ENCODE measurements around the gene MMS19.
A peak's percentile ranks its signal among the peaks of the same experiment; 100 is the strongest.

Gene MMS19, protein sequence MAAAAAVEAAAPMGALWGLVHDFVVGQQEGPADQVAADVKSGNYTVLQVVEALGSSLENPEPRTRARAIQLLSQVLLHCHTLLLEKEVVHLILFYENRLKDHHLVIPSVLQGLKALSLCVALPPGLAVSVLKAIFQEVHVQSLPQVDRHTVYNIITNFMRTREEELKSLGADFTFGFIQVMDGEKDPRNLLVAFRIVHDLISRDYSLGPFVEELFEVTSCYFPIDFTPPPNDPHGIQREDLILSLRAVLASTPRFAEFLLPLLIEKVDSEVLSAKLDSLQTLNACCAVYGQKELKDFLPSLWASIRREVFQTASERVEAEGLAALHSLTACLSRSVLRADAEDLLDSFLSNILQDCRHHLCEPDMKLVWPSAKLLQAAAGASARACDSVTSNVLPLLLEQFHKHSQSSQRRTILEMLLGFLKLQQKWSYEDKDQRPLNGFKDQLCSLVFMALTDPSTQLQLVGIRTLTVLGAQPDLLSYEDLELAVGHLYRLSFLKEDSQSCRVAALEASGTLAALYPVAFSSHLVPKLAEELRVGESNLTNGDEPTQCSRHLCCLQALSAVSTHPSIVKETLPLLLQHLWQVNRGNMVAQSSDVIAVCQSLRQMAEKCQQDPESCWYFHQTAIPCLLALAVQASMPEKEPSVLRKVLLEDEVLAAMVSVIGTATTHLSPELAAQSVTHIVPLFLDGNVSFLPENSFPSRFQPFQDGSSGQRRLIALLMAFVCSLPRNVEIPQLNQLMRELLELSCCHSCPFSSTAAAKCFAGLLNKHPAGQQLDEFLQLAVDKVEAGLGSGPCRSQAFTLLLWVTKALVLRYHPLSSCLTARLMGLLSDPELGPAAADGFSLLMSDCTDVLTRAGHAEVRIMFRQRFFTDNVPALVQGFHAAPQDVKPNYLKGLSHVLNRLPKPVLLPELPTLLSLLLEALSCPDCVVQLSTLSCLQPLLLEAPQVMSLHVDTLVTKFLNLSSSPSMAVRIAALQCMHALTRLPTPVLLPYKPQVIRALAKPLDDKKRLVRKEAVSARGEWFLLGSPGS

DNA sequence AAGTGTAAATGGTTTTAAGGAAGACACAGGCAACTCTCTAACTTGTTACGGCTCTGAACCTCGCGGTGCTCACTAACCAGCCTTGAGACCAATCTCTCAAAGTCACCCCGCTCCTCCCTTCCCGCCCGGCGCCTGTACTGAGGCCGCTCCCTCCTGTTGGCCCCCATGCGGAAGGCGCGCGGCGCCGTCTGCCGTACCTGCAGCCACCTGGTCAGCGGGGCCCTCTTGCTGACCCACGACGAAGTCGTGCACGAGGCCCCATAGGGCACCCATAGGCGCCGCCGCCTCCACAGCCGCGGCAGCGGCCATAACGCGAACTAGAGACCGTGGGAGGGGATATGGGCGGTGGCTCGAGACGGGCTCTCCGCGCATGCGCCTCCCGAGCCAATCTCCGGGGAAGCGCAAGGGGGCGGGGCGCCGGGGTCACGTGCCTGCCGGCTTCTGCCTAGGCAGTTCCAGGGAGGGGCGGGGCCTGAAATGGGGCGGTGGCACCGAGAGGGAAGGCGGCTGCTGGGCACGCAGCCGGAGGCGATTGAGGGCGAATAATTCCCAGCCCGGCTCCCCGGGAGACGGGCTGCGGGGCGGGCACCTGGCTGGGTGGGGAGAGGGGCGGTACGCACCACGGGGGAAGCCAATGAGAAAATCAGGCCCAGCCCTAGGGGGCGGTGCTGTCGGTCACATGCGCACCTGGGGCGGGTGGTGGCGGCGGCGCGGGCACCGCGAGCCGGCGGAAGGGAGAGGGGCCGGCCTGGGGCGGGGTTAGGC, at the start of gene MMS19:
Gene MMS19 (minus strand): TSS at position 347 of the 765 bp plus-strand sequence. CDS start 38 bp downstream, at position 309.
- peak; percentile 83 for DNase-seq

DNA sequence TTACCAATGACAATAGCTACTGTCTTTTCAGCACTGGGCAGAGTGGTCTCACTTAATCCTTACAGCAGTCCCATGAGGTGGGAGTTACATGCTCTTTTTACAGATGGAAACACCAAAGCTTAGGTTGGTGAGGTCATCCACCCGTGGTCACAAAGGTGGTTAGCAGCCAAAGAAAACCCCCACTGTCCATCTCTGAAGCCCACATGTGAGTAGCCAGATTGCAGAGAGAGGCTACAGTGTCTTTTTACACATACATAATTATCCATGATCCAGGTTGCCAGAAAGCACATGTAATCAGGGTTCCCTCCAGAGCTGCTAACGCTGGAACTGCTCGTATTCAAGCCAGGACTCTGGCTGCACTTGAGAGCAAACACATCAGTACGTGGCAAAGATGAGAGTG, 49.7 kb upstream of the MMS19 start:
- DNase-seq, result no peak

DNA sequence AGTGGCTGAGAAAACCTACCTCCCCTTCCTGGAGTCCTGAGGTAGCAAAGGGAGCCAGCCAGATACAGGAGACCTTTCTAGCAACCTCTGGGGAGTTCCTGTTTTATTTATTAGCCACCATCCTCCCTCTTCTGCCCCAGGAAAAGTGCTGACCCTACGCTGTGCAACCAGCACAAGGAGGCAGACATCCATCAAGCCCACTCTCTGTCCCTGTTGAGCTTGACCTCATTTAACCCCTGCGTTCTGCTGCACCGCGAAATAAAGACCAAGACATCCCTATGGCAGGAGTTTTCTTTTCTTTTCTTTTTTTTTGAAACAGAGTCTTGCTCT, 49.0 kb upstream of the MMS19 start:
- DNase-seq, result no peak

DNA sequence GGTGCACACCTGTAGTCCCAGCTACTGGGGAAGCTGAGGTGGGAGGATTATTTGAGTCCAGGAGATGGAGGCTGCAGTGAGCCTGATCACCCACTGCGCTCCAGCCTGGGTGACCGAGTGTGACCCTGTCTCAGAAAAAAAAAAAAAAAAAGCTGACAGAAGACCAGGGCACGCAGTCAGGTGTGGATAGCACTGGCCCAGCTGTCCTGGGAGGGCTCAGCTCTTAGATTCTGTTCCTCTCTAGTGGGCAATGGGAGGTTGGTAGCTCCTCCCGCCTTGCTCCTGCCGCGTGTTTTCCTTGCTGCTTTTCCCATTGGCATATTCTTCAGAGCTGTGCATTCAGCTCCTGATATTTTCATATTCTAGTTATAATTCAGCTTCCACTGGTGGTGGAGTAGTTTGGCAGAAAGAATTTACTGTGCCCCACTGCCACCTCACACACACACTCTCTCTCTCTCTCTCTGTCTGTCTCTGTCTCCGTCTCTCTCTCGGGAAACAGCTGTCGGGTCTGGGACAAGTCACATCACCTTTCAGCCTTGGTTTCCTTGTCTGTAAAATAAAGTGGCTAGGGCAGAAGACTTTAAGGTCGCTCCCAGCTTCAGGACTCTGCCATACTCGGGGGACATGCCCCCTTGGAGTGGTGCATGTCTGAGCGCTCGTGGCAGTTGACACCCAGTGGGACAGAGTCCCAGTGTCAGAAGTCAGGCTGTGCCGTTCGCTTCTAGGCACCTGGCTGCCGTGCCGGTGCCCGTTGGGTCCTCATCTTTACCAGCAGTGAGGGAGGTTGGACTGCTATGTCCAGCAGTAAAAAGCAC, 48.4 kb upstream of the MMS19 start:
- no peak for DNase-seq

DNA sequence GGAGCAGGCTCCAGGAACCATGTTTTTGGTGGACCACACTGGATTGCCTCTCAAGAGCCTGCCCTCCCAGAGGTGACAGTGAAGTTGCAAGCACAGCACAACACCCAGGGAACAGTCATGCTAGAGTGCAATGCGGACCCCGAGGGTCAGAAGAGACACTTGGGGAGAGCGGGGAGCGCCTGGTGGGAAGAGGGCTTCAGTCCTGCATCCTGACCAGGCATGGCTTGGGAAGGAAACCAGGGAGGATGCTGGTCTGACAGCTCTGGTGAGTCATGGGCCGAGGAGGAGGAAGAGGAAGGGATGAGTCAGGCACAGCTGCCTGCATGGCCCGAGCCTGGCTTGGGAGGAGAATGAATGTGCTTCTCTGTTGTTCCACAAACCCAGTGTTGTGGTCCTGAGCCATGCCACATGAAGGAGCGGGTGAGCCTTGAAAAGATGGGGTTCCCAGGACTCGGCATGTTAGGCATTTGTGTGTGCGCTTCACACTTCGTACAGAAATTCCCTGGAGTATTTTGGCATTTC, 44.9 kb upstream of the MMS19 start:
- no peak for DNase-seq

DNA sequence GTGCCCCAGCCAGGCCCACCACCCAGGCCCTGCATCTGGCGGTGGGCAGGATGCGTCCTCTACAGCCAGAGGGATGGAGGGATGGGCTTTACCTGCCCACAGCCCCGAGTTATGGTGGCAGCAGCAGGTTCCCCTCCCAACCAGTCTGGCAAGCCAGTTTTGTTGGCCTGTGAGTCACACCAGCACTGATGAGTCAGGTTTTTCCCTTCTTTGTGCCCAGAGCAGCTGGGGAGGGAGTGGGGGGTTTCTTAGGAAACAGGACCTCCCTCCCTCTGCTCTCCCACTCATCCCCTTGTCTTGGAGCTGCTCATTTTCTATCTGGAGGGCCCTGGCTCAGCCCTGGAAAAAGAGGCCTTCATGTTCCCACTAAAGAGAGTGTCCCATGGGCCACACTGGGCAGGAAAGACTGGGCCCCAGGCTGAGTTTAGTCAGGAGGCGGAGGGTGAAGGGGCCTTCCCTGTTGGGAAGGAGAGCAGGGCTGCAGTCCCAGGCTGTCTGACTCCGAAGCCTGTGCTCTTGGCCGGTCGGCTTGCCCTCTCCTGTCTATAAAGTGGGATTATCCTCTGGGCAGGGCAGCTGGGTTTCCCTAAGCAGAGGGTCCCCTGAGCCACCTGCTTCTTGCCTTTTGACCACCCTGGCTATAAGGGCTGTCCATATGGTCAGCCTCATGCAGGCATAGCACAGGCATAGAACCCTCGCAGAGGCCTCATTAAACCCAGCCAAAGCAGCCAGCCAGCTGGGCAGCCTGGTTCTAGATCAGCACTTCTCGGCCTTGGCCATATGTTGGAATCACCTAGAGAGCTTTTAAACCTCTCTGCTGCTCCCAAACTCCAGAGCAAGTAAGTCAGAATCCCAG, 44.2 kb upstream of the MMS19 start:
- DNase-seq, result no peak

DNA sequence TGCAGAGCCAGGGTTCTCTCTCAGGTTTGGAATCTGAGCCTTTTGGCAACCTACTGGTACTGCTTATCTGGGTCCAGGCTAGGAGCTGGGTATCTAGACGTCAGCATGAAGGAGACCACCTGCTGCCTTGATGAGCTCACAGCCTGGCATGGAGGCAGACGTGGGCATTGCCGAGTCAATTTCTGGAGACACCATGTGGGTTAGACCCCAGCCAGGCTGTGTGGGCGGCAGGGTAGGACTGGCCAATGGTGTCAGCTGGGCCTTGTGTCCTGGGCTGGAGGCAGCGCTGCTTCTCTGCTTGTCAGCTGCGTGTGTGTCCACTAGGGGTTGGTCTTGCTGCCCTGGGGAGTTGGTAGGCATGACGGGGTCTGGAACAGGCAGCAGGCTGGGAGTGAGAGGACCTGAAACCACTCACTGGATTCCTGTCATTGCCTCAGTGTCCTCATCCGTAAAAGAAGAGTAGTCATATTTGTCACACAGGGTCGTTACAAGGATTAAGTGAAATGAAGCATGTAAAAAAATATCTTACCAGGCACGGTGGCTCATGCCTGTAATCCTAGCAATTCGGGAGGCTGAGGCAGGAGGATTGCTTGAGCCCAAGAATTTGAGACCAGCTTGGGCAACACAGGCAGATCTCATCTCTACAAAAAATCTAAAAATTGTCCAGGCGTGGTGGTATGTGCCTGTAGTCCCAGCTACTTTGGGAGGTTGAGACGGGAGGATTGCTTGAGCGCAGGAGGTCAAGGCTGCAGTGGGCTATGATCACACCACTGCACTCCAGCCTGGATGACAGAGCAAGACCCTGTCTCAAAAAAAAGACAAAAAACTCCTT, 42.7 kb upstream of the MMS19 start:
- DNase-seq, result no peak

DNA sequence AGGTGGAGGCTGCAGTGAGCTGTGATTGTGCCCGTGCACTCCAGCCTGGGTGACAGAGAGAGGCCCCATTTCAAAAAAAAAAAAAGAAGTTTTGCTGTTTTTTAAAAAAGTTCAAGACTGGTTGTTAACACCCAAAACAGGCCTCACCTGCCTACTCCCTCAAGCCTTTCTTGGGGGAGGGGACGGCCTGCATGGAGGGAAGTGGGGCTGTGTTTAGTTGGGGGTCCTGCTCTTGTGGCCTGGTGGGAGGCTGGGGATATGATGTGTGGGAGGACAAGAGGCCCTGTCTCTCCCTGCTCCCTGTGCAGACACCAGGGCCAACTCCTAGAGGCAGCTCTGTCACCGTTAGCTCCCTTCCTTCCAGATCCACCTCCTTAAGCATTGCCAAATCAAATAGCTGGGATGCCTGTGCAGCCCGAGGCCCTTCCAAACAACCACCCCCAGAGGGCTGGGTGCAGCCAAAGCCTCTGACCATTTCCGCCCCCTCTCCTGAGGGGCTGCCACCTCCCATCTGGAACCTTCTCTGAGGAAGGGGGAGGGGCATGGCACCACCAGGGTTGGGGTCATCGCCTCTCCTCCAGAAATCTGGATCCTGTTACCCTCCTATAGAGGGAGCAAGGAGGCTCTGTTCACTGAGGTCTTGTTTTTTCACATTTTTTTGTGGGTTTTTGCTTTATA, 41.4 kb upstream of the MMS19 start:
- DNase-seq, result no peak

DNA sequence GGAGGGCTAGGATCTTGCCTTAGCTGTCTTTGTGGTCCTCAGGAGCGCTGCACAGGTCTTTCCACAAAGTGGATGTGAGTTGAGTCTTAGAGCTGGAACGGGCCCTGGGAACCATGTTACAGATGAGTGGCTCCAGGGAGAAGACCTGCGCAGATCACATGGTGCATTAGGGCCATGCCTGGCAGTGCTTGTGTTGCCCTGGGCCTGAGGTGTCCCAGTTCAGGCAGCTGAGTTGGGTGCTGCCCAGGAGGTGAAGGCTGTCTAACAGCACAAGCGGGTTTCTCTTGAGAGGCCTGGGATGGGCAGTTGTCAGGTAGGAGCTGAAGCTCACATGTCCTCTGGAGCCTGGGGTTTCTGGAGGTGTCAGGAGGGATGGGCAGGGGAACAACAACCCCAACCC, 40.6 kb upstream of the MMS19 start:
- no peak for DNase-seq

DNA sequence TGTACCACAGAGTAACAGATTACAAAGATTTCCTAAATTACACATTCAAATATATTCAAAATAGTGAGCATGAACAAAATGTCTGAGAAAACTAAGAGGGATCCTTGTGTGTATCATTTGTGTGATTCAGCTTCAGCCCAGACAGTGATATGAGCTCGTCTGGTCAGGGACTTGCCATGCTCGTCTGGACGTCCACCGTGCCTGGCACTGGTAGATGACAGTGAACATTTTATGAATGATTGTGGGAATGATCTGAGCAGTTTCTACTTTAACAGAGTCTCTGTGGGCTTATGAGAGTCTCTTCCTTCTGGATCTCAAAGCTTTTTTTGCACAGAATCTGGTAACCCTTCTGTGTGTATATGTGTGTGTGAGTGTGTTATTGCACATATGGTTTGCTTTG, 40.2 kb upstream of the MMS19 start:
- DNase-seq, result no peak

DNA sequence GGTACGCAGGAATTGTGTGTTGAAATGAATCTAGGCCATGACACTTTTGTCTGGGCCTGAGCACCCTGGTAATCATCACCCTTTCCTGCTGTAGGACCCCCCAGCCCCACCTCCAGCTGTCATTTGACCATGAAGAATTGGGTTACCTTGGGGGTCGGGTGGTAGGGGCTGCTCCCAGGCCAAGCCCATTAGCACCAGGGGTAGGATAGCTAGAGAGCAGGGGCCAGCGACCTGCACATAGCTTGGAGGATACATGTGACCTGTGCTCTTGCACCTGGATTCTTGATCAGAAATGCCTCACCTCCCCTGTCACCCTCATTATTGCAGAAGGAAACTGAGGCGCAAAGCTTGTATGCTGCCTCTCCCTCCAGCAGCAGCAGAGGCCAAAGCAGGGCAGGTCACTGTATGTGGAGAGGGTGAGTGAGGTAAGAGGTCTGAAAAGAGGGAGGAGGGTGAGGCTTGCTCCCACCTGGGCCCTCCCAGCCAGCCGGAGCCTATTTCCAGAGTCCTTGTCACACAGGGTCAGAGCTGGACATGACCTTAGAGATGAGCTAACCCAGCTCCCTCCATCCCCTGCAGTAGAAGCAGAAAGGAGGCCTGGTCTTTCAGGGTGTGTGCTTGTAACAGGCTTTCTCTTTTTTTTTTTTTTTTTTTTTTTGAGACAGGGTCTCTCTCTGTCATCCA, 39.1 kb upstream of the MMS19 start:
- no peak for DNase-seq

DNA sequence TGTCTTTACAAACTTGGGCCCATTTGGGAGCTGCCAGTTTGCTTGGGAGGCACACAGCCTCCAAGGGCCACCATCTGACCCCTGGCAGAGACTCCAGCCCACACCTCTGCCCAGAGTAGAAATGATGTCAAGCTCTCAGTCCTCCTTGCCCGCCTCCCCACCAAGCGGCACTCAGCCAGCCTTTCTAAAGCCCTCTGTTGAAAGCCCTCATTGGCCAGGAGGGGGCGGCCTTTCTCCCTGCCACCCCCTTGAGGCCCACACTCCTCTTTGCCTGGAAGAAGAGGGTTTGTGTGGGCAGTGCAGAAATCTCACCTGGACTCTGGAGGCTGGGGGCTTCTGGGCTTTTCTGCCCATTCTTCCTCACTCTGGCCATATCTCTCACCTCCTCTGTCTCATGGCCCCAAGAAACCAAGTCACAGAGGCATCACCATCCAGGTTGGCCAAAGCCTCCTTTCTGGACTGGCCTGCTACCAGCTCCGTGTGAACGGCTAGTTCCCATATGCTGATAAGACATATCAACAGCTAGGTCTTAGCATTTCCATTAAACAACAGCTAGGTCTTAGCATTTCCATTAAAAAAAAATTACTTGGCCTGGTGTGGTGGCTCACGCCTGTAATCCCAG, 36.6 kb upstream of the MMS19 start:
- DNase-seq, result no peak

DNA sequence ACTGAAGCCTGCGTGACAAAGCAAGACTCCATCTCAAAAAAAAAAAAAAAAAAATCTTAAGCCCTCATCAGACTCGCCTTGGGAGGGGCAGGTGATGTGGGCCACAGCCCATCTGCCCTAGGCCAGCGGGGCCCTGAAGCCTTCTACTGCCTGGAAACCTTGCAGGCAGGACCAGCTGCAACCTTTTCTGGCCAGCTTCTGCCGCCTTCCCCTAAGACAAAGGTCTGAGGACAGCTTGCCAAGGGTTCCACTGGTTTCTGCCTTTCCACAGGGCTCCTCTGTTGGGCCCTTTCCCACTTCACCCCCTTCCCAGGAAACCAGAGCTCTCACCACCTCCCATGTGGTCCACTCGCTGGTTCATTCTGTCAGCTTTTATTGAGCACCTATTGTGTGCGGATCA, 35.7 kb upstream of the MMS19 start:
- no peak for DNase-seq

DNA sequence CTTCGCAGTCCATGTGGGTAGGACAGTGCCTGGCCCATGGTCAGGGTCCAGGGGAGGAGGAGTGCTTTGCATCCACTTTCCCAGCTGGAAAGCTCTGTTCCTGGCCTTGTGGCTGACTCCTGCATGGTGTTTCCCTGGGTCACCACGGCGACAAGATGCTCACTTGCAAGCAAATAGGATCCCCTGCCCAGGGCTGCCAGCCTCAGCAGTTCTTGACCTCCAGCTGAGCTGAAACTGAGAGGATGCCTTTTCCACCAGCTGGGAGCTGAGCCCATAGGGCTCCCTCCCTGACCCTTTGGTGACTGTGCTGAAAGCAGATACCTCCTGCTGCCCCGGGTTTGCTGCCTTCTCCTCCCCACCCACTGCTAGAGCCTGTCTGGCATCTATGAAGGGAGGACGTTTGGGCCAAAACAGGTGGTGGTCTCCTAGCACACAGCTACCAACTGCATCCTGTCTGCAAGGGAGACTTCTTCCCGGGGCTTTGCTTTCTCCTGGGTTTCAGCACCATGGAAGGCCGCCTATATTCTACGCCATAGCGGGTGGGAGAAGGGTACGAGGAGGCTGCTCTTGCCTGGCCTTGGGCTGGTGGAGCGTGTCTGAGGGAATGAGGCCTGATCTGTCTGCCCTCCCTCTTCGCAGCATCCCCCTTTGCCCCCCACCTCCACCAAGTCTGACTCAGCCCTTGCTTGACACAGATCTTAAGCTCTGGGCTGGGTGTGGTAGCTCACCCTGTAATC, 34.9 kb upstream of the MMS19 start:
- no peak for DNase-seq

DNA sequence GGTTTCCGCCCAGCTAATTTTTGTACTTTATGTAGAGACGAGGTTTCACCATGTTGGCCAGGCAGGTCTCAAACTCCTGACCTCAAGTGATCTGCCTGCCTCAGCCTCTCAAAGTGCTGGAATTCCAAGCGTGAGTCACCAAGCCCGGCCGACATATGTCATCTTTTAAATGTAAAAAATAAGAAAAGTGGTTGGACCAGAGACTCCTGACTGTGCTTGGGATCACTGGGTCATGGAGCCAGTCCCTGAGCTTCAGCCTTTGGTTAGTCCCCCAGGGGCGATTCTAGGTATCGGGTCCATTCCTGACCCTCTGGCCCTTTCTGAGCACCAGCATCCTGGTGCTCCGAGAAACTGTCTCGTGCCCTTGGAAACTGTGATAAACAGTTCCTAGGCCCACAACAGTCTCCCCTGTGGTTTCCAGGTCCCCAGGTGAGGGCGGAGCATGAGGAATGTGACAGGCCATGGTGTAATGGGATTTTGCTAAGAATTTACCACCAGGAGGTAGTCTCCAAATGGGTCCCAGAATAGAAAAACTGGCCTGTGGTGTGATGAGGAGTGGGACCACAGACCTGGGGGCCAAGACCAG, 33.3 kb upstream of the MMS19 start:
- no peak for DNase-seq

DNA sequence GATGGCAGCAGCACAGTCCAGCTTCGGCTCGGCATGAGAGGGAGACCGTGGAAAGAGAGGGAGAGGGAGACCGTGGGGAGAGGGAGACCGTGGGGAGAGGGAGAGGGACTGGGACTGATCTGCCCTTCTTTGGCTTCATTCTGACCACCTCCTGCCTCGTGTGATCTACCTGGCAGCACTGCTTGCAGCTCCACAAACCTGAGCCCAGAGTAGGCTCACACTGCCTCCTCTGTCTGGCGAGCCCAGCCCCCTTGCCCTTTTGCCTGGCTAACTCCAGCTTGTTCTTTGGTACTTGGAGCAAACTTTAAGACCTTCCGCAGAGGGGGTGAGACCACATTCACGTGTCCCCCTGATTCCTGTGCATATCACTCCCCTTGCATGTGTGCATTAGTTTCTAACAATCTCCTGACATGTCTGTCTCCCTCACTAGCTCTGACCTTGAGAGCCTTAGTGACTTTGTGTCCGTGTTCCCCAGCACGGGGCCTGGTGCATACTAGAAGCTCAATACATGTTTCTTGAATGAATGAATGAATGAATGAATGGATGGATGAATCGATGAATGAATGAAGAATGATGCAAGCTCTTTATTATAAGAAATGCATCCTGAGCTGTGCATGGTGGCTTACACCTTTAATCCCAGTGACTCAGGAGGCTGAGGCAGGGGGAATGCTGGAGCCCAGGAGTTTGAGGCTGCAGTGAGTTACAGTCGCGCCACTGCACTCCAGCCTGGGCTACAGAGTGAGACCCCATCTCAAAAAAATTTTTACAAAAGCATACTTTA, 31.7 kb upstream of the MMS19 start:
- DNase-seq, result no peak
